GM18868 (cell line): Measurements from ENCODE around the gene NAGLU.
A peak's percentile ranks its signal among the peaks of the same experiment; 100 is the strongest.

Experiments
- ATAC-seq: cut with Tn5 transposase; IDR thresholded peaks from one replicate; pipeline ENCODE4 v1.9.1; 2021; ENCODE audit warnings: mild to moderate bottlenecking, moderate library complexity; ENCODE audit not compliant: unreplicated experiment

Gene NAGLU

GRCh38 chr17:42586514-42587230, 50.6 kb downstream of the NAGLU start:
- peak; percentile 39 for ATAC-seq

- ATAC-seq, result no peak
Observed at GRCh38 chr17:42590886-42591285, 54.8 kb downstream of the NAGLU start.

GRCh38 chr17:42591411-42591810, 55.4 kb downstream of the NAGLU start:
- ATAC-seq, result no peak
